Lung (tissue), 12 donors: ENCODE data around the gene SH3BGRL2. TPM values are rescaled to one million over a fixed set of nuclear protein-coding genes. Genes with fewer than 3 reads are reported as not detected.

Experiments
- ATAC-seq: fragments of 200-7000 bp; cut with Tn5 transposase; one replicate; pipeline ENCODE4 v1.9.1; 2020; ENCODE audit warnings: moderate number of reproducible peaks; ENCODE audit not compliant: insufficient read depth, low FRiP score
- DNase-seq, 3 donors: peaks; one replicate each; pipeline ENCODE4 v3.0.0-alpha.2; 2013 to 2017
- H3K27ac ChIP-seq, 2 donors: one replicate each; pipeline ENCODE4 v1.5.1; 2013; ENCODE audit warnings: mild to moderate bottlenecking in 2 of 2, moderate library complexity in 2 of 2, control low read depth in 1 of 2, inconsistent platforms in 1 of 2, low read depth in 1 of 2, low read length in 1 of 2
- H3K27me3 ChIP-seq, 3 donors: one replicate each; pipeline ENCODE4 v1.5.1; 2013; ENCODE audit warnings: low read length in 2 of 3; ENCODE audit not compliant: control insufficient read depth in 3 of 3, insufficient read depth in 3 of 3
- H3K36me3 ChIP-seq, 4 donors: one replicate each; pipeline ENCODE4 v1.5.1; 2013; ENCODE audit warnings: low read length in 4 of 4, mild to moderate bottlenecking in 1 of 4, moderate library complexity in 1 of 4; ENCODE audit not compliant: control insufficient read depth in 4 of 4, insufficient read depth in 4 of 4
- H3K4me1 ChIP-seq, 5 donors: one replicate each; pipeline ENCODE4 v1.5.1; 2013; ENCODE audit warnings: low read length in 5 of 5, mild to moderate bottlenecking in 2 of 5, moderate library complexity in 1 of 5; ENCODE audit not compliant: control insufficient read depth in 5 of 5, insufficient read depth in 5 of 5
- H3K4me3 ChIP-seq: one replicate; pipeline ENCODE4 v1.5.1; 2013; ENCODE audit warnings: mild to moderate bottlenecking, control low read depth, moderate library complexity
- H3K9ac ChIP-seq, 2 donors: one replicate each; pipeline ENCODE4 v1.5.1; 2013; ENCODE audit warnings: low read length in 2 of 2, control low read depth in 1 of 2; ENCODE audit not compliant: insufficient read depth in 1 of 2
- H3K9me3 ChIP-seq, 4 donors: one replicate each; pipeline ENCODE4 v1.5.1; 2013; ENCODE audit warnings: low read length in 3 of 4, mild to moderate bottlenecking in 1 of 4, moderate library complexity in 1 of 4; ENCODE audit not compliant: control insufficient read depth in 4 of 4, insufficient read depth in 3 of 4
- CTCF ChIP-seq: IDR thresholded peaks from 2 replicates; pipeline ENCODE4 v1.5.1; 2012; ENCODE audit warnings: mild to moderate bottlenecking; ENCODE audit errors: control extremely low read depth, extremely low read depth
- WGBS, 2 donors: extraction: QIAGEN DNeasy Blood & Tissue Kit; methylation state at CpG; one replicate each; pipeline ENCODE4 v1.1.7; 2013; 5-methylcytosine and 5-hydroxymethylcytosine counted together
- polyA plus RNA-seq, 2 donors: library from polyadenylated mRNA; stranded (reverse); fragments of 200-250 nt; gene quantifications; one replicate each; pipeline ENCODE4 v1.2.1, GENCODE V29; 2013
- total RNA-seq, 2 donors: library from RNA; depleted of rRNA in 1 of 2; stranded (reverse); fragments of >200 nt in 1 of 2; gene quantifications; one replicate each; pipeline ENCODE4 v1.2.1, GENCODE V29; 2014 to 2021
- donor health status: control.
- donor health status: control.
- donor health status: Bipolar disorder and iron deficiency.
- donor health status: healthy.
- donor health status: DM: yes; HTN: yes; CAD: no.

Gene SH3BGRL2
- total and polyA plus RNA-seq, 4 donors = 7.4 to 38.5 (median 14.0) TPM

GRCh38 chr6:79627422-79627821 lies 3.7 kb upstream of the SH3BGRL2 start:
- no peaks in the 10 kb centered on the region for H3K27me3 ChIP-seq
- H3K4me3 ChIP-seq = no peak overlapping the region
- no peak for ATAC-seq
- DNase-seq = no peak
- H3K36me3 ChIP-seq = no peaks in the 10 kb centered on the region
- H3K9me3 ChIP-seq = no peaks in the 10 kb centered on the region
- no peak overlapping the region for H3K9ac ChIP-seq
- H3K4me1 ChIP-seq = peaks cover 0 to 17% (median 4%) of the 10 kb centered on the region in 5 donors
- TF ChIP-seq CTCF = no peak
- no peak overlapping the region for H3K27ac ChIP-seq

- WGBS, 2 donors = 85 to 93% methylated on average over 5 of the region's 5 CpGs
- DNase-seq (no peak), ATAC-seq (no peak)
- Histone ChIP-seq H3K36me3 (no peaks in the 10 kb centered on the region), H3K4me1 (peaks cover 0 to 17% (median 4%) of the 10 kb centered on the region in 5 donors), H3K27me3 (no peaks in the 10 kb centered on the region), H3K9ac (no peak overlapping the region), H3K4me3 (no peak overlapping the region), H3K9me3 (no peaks in the 10 kb centered on the region), H3K27ac (no peak overlapping the region)
- no peak for TF ChIP-seq CTCF
Observed at GRCh38 chr6:79628466-79629288, 2.5 kb upstream of the SH3BGRL2 start.

- H3K4me3 ChIP-seq = peak overlapping the region; percentile 80
- no peaks in the 10 kb centered on the region for H3K36me3 ChIP-seq
- no peaks in the 10 kb centered on the region for H3K27me3 ChIP-seq
- no peaks in the 10 kb centered on the region for H3K9me3 ChIP-seq
- DNase-seq (peak in 2 of 3 donors; percentile 44 to 55), ATAC-seq (no peak)
- TF ChIP-seq CTCF = no peak
- peaks cover 3 to 27% (median 7%) of the 10 kb centered on the region in 5 donors for H3K4me1 ChIP-seq
- H3K9ac ChIP-seq = peak overlapping the region; percentile 53 to 76
- H3K27ac ChIP-seq = peak overlapping the region in 1 of 2 donors; percentile 51
- 43 to 48% methylated on average over 8 of the region's 8 CpGs for WGBS, 2 donors
Observed at GRCh38 chr6:79630380-79630882, 698 bp upstream of the SH3BGRL2 start.
